Sigmoid colon (tissue), 4 donors: ENCODE data around the gene MEA1.
A peak's percentile ranks its signal among the peaks of the same experiment; 100 is the strongest.

Experiments
- CTCF ChIP-seq, 4 experiments: fragments of 450-650 bp in 3 of 4; fragments of 200-600 bp in 1 of 4; IDR thresholded peaks; one replicate each; pipeline ENCODE4 v1.5.1; 2016 to 2019; ENCODE audit warnings: antibody characterized with exemption in 4 of 4, mild to moderate bottlenecking in 3 of 4, moderate library complexity in 2 of 4
- EP300 ChIP-seq, 4 donors: sonication (generic); formaldehyde crosslinking; IDR thresholded peaks; one replicate each; pipeline ENCODE4 v1.6.1; 2017; ENCODE audit warnings: antibody characterized with exemption in 4 of 4
- POLR2A ChIP-seq, 2 donors: fragments of 450-650 bp; IDR thresholded peaks; one replicate each; pipeline ENCODE4 v1.6.1; 2016; ENCODE audit warnings: antibody characterized with exemption in 2 of 2, mild to moderate bottlenecking in 2 of 2, moderate library complexity in 2 of 2
- POLR2AphosphoS5 ChIP-seq, 4 donors: sonication (generic); formaldehyde crosslinking; IDR thresholded peaks; one replicate each; pipeline ENCODE4 v1.6.1; 2017; ENCODE audit warnings: antibody characterized with exemption in 4 of 4

GRCh38 chr6:43021270-43022047 is 7.7 kb upstream of the MEA1 start, which contains the start of gene RRP36:
- TF ChIP-seq EP300 (IDR thresholded peaks at IDR 0.05) (no peak), POLR2AphosphoS5 (IDR thresholded peaks at IDR 0.05) (peak; percentile 43 to 73 (median 65)), POLR2A (IDR thresholded peaks at IDR 0.05) (peak in 1 of 2 donors; percentile 5), CTCF (IDR thresholded peaks at IDR 0.05) (no peak)
